GM21367 (cell line): ENCODE measurements around the gene ALKBH8.
"Not testable (repeated sequence)": the region's sequence is repeated elsewhere in the genome, so short reads cannot be mapped to it uniquely, and the experiment has no call there.

Experiments used
- ATAC-seq: cut with Tn5 transposase; IDR thresholded peaks from one replicate; pipeline ENCODE4 v1.9.1; 2021; ENCODE audit not compliant: unreplicated experiment

ALKBH8 gene

DNA sequence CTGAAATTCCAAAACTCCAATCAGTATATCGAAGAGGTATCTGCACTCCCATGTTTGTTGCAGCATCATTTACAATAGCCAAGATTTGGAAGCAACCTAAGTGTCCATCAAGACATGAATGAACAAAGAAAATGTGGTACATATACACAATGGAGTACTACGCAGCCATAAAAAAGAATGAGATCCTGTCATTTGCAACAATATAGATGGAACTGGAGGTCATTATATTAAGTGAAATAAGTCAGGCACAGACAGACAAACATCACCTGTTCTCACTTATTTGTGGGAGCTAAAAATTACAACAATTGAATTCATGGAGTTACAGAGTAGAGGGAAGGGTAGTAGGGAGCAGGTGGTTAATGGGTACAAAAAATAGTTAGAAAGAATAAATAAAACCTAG lies 13.6 kb upstream of the ALKBH8 start:
- ATAC-seq, result not testable (repeated sequence)

DNA sequence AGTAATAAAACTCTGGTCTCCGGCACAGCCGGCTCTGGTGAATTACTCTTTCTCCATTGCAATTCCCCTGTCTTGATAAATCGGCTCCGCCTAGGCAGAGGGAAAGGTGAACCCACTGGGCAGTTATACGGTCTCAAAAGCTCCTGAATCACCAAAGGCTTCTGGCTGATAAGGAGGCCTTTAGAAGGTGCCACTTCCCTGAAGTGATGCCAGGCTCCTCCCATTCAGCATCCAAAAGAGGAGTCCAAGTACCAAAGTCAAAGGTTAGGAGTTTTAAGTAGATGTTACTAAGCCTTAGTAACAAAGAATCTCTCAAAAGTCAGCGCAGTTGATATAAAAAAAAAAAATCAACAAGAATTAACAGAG lies 11.8 kb upstream of the ALKBH8 start:
- no peak for ATAC-seq

DNA sequence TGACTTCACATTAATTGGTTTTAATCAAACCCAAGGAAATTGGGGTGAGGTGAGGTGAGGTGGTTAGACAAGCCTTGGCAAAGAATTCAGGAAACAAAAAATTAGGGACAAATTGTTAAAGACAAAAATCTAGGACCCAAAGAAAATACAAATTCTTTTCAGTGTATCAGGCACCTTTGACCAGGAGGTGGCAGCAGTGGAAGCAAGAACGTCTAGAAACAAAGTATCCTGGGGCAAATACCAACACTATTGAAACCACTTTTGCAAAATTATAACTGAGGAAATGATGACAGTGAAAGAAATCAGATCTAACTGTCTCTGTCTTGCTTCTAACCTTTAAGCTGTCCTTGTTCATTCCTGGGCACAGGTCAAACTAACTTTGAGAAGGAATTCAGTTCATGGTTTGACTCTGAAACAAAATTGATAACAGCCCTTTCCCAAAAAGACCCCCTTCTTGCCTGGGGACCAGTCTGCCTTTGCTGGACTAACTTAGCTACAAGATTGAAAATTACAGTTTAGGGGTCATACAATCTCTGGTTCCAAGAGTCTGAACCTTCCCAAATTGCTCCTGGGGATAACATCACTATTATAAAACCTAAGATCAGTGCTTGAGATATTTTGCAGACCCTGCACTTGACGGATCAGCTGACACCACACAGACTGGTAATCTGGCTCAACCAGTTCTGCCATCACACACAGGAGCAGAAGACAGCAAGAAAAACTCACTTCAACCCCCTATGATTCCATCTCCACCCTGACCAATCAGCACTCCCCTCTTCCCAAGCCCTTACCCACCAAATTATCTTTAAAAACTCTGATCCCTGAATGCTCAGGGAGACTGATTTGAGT lies 11.2 kb upstream of the ALKBH8 start:
- ATAC-seq, result not testable (repeated sequence)

DNA sequence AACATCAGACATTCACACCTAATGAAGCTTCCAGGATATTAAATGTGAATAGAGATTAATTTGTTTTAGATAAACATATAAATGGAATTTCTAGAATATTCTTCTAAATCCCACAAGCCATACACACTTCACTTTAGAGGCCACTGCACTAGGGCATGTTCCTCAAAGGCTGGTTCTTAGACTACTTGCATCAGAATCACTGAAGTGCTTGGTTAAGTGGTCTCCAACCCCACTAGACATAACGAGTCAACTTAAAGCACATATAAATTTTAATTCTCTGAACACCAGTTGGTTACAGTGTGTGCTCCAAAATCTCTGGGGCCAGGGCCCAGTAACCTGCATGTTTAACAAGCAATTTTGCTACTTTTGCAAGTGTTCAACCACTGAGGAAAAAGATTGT lies 7.9 kb upstream of the ALKBH8 start:
- ATAC-seq, result no peak

DNA sequence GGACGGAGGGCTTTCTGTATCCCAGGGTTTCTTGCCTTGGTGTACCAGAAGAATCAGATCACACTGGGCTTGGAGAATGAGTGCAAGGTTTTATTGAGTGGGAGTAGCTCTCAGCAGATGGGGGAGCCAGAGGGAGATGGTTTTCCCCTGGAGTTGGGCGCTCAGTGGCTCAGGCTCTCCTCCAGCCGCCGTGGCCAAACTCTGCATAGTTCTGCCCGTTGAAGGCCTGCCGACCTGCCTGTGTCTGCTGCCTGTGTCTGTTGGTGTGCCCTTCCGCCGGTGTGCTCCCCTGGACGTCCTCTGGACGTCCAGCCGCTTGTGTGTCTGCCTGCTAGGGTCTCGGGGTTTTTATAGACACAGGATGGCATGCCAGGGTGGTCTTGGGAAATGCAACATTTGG lies 4.5 kb upstream of the ALKBH8 start:
- ATAC-seq, result no peak

DNA sequence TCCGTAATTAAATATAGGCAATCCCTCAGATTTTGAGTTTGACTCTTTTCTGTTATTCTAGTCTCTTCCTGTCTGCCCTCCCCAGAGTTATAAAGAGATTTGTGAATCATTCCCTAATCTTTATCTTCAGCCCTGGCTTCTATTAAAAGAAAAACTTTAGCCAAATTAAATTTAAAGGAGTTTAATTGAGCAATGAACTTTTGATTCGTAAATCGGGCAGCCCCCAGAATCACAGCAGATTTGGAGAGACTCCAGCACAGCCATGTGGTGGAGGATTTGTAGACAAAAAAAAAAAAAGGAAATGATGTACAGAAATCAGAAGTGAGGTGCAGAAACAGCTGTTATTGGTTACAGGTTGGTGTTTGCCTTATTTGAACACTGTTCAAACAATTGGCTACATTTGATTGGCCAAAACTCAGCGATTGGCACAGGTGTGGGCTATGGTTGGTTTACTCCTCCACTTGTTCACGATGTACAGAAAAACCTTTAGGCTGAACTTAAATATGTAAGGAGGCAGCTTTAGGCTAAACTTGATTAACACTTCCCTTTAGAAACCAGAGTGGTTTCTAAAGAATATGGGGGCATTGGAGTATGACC lies 2.3 kb upstream of the ALKBH8 start:
- peak; percentile 24 for ATAC-seq

DNA sequence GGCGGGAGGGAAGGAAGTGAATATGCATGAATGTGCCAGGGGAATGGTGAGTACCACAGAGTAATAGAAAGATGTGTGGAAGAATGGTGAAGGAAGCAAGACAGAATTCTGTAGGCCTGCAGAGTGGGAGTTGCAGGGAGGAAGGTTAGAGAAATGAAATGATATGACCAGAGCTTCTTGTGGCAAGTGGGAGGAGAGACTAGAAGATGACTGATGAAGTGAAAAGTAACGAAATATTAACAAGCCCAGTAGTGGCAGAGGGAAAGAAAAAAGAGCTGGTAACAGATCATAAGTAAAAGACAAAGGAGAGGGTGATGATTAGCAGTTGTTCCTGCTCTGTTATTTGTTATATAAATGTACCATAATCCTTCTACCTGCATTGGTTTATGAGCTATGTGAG lies 1.0 kb upstream of the ALKBH8 start:
- ATAC-seq, result no peak

DNA sequence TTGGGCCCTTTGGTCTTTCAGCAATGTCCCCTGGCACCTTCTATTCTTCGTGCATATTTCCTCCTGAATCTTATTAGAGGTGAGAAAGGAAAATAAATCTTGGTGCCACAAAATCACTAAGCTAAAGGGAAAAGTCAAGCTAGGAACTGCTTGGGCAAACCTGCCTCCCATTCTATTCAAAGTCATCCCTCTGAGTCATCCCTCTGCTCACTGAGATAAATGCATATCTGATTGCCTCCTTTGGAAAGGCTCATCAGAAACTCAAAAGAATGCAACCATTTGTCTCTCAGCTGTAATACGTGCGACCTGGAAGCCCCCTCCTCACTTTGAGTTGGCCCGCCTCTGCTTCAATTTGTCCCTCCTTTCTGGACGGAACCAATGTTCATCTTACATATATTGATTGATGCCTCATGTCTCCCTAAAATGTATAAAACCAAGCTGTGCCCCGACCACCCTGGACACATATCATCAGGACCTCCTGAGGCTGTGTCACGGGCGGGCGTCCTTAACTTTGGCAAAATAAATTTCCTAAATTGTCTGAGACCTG lies 493 bp upstream of the ALKBH8 start:
- not testable (repeated sequence) for ATAC-seq

DNA sequence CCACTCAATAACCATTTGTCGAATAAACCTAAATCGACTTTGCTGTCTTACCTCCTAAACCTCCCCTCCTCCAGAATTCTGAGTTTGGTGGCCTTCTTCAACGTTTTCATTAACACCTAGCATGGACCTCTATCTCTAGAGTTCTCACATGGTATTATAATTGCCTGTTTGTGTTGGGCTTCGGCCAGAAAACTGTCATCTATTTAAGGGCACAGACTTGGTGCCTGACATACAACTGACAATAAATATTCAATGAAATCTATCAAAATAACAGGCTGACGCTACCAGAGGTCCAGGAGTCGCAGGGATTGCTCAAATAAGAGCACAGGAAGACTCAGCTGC lies 687 bp downstream of the ALKBH8 start:
- ATAC-seq, result peak; percentile 3

DNA sequence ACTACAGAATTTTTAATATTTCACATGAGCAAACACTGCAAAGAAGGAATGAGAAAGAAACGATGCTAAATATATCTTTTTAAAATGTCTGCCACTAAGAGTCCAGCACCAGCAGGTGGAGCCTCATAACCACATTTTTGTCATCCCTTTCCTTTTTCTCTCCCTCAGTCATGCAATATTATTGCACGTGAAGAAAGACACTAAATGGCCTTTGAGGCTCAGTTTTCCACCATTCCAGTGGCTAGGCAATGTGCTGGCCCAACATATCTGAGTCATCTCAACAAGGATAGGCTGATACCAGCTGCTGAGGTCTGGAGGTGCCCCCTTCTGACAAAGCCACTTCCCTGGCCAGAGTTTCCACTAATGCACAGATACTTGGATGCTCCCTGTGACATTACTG lies 1.8 kb downstream of the ALKBH8 start:
- ATAC-seq, result peak; percentile 33

DNA sequence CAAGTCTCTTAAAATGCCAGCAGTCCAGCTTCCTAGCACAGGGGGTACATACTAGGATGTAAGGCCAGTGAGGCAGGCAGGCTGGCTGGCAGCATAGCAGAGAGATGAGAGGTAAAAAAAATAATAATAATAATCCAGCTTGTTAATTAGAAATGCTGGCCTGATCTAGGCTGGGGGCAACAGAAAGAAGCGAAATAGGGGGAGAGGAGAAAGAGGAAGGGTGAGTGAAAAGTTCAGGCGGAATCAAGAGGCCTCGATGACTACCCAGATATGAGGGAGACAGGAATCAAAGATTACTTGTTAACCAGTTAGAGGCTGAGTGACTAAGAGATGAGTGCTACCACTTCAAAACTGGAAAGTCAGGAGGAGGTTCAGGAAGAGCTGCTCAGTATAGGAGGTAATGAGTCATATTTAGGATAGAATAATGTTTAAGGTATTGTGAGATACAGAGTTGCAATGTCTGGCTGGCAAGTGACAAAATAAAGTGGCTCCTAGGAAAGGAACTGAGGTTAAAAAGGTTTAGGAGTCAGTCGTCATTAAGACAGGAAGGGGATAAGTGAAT lies 2.8 kb downstream of the ALKBH8 start:
- no peak for ATAC-seq

DNA sequence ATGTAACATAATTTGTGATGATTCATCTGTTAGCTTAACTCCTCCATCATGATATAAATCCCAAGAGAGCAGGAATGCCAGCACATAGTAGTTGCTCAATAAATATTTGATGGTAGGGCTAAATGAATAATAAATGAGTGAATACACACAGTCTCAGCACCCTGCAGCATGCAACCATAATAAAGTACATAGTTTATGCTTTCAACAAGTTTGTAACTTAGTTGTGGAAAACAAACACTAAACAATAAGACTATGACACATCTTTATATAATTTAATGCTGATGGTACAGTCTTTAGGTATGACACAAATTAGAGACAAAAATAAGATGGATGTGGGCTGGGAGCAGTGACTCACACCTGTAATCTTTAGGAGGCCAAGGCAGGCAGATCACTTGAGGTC lies 3.8 kb downstream of the ALKBH8 start:
- no peak for ATAC-seq

DNA sequence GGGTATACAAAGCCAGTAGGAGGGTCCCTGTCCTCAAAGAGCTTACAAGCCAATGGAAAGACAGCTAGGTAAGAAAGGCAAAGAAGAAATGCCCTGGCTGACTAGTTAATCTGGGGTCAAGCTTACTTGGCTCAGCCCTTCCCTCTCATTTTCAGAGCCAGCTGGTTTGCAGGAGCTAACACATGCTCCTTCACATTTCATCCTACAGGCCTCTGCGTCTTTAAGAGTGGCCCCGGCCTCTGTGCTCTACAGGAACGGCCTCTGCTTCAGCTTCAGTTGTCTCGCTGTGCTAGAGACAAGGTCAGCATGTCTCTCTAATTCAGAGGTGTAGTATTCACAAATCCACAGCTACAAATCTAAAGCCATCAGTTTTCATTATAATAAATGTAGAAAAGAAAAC lies 15.2 kb downstream of the ALKBH8 start:
- ATAC-seq, result no peak

DNA sequence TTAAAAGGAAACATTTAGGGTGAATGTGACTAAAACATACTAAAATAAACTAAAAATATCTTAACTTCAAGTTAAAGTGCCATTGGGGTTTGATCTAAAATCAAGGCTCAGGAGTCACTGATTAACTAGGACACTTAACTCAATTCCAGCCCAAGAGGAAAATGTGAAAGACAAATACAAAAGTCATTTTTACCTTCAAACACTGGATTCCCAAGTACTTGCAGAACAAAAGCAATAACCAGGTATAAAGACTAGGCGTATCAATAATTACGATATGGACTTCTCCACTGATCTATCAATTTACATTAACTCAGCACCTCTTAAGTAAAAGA lies 15.6 kb downstream of the ALKBH8 start:
- ATAC-seq, result no peak

DNA sequence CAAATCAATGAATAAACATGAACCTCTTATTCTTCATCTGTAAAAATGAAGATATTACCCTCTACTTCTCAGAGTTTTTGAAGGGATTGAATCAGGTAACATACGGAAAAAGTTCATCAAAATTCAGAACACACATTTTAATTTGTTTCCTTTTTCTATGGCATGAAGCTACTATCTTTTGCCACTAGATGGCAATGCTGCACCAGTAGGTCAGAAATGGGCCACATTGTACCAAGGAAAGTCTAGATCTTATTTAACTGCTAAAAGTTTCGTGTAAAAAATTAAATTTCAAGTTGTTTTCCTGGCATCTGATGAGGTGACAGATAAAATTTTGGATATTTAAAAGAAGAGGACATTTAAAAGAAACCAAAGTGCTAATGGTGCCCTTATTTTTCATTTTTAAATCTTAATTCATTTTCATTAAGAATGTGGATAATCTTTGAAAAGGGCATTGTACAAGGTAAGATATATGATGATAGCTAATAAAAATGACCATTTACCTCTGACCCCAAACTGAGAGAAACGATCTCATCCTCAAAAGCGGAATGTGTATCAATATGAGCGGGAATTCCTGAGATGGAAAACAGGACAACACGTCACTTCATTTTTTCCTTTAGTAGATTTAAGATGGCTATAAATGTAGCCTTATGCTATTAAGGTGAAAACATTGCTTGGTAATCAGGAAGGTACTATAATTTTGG lies 16.1 kb downstream of the ALKBH8 start:
- peak; percentile 69 for ATAC-seq

DNA sequence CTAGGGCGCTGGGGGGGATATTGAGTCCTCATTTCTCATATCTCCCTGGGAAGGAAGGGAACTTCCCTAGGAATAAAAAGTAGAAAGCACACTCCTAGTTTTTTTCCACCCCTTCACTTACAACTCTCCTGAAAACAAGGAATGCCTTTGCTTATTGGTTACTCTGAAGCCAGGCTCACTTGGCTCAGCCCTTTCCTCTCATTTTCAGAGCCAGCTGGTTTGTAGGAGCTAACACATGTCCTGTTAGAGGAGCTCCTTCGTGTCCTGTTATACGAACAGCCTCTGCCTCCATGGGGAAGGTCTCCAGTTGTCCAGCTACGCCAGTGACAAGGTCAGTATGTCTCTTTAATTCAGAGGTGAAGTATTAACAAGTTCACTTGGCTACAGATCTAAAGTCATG lies 17.6 kb downstream of the ALKBH8 start:
- ATAC-seq, result no peak

DNA sequence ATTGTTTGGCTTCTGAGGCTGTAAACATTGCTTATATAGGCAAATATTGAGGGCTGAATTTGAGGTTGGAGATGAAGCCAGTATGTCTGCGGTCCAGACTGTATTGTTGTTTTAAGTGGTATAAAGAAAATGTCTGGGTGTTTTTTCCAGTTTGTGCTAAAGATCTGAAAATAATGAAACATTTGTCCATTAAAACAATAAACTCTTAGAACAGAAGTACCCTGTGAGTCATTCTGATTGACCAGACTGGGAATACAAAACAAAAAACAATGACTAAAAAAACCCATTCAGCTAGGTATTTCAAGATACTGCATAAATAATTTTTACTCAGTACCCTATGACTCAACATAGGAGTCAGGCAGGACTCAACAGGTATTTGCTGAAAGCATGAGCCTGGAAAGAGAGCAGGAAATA lies 20.4 kb downstream of the ALKBH8 start:
- no peak for ATAC-seq

DNA sequence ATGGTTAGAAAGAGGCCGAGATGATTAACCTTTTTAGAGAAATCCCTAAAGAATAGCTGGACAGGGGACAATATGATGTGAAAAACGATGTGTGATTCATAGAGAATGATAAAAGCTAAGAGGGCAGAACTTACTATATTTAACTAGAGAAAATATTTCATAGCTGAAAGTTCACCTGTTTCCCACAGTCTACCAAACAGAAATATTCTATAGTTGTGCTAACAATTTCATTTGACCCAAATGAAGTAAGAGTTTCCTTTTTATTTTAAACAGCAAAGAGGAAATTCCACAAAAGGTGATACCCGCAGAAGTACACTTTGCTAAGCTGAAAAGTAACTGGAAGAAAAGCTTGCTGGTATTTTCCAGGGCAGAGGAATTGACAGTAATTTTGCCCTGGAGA lies 26.7 kb downstream of the ALKBH8 start:
- no peak for ATAC-seq

DNA sequence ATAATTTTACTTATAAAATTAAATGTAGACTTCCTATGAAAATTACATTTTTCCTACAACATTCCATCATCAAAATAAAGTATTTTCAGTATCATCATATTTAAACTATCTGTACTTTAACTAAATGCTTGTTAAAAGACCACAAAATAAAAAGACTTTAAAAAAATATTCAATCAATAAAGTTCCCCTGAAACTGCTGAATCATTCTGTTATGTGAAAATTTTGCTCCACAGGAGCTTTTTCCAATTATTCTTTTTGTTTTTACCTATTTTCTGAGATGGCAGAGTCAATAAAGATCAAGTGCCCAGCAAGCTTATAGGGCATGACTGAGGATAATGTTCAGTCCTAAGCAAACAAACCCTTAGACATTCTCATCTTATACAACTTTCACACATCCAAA lies 27.3 kb downstream of the ALKBH8 start:
- ATAC-seq, result no peak

DNA sequence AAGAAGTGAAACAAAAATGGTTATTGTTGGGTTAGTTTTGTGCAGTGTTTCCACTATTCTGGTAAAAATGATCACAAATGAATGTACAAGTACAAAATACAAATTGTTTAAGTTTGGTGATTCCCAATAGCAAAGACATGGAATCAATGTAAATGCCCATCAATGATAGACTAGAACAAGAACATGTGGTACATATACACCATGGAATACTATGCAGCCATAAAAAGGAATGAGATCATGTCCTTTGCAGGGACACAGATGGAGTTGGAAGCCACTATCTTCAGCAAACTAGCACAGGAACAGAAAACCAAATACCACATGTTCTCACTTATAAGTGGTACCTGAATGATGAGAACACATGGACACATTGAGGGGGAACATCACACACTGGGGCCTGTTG lies 28.4 kb downstream of the ALKBH8 start:
- not testable (repeated sequence) for ATAC-seq

DNA sequence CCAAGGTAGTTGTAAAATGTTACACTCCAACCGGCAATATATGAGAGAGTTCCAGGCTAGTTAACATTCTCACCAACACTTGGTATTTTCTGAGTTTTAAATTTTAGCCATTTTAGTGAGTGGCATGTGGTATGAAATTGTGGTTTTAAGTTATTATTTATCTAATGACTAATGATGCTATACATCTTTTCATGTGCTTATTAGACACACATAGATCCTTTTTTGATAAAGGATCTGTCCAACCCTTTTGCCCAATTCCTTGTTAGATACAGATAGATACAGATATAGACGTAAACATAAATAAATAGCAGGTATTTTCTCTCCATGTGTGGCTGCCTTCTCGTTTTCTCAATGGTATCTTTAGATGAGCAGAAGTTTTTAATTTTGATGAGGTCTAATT lies 39.3 kb downstream of the ALKBH8 start:
- no peak for ATAC-seq

DNA sequence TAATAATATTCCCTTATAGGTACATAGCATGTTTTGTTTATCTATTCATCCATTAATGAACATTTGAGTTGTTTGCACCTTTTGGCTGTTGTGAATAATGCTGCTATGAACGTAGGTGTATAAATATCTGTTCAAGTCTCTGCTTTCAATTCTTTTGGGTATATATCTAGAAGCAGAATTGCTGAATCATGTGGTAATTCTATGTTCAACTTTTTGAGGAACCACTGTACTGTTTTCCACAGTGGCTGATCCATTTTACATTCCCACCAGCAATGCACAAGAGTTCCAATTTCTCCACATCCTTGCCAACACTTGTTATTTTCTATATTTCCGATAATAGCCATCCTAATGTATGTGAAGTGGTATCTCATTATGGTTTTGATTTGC lies 56.7 kb downstream of the ALKBH8 start:
- ATAC-seq, result no peak
